Measurements from ENCODE around the gene RNF167.

DNA sequence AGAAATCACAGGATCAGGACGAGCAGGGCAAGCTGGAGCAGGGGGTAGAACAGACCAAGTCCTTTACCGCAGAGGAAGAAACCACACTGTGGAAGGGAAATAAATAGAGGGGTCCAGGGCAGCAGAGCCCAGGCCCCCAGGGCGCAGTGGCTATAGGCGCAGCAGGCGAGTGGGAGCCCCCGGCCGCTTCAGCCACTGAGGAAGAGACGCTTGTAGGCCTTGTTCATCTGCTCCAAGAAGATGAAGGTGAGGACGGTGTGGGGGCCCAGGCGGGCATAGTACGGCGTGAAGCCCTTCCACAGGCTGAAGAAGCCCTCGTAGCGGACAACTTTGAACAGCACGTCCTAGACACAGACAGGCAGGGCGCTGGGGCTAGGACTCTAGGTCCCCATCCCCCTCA is 2.5 kb upstream of the RNF167 start:
- TF ChIP-seq SMC3 (IDR thresholded peaks at IDR 0.05; ENCODE audit: low read depth, low read length) (no peak), POLR2A (IDR thresholded peaks at IDR 0.05; ENCODE audit: low read depth, low read length) (no peak), RAD21 (IDR thresholded peaks at IDR 0.05; ENCODE audit: low read length) (no peak), FOS (IDR thresholded peaks at IDR 0.05; ENCODE audit: low read depth, low read length) (no peak)
- TF ChIP-seq, protein P1, sequence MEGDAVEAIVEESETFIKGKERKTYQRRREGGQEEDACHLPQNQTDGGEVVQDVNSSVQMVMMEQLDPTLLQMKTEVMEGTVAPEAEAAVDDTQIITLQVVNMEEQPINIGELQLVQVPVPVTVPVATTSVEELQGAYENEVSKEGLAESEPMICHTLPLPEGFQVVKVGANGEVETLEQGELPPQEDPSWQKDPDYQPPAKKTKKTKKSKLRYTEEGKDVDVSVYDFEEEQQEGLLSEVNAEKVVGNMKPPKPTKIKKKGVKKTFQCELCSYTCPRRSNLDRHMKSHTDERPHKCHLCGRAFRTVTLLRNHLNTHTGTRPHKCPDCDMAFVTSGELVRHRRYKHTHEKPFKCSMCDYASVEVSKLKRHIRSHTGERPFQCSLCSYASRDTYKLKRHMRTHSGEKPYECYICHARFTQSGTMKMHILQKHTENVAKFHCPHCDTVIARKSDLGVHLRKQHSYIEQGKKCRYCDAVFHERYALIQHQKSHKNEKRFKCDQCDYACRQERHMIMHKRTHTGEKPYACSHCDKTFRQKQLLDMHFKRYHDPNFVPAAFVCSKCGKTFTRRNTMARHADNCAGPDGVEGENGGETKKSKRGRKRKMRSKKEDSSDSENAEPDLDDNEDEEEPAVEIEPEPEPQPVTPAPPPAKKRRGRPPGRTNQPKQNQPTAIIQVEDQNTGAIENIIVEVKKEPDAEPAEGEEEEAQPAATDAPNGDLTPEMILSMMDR (conservative IDR thresholded peaks at IDR 0.05; ENCODE audit: low read depth, low read length), result no peak
